ENCODE results near the gene MYO1C.
"Not testable (repeated sequence)": the region's sequence is repeated elsewhere in the genome, so short reads cannot be mapped to it uniquely, and the experiment has no call there.

MYO1C gene

DNA sequence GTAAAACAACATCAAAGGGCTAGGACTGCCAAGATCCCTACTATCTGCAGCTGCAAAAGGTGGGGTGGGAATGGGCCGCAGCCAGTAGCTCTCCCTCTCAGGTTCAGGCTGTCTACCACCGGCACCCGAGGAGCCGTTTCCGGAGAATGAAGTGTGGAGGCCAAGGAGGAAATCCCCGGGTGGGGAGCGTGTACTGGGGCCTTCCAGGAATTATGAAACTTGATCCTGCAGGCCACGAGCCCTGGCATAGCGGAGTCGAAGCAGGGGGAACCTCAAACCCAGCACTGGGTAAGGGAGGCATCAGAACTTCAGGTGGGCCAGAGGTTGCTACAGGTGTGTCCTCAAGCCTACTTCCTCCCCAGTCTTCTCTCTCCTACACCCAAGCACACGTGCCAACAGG is 18.8 kb upstream of the MYO1C start:
- TF ChIP-seq, protein P1, sequence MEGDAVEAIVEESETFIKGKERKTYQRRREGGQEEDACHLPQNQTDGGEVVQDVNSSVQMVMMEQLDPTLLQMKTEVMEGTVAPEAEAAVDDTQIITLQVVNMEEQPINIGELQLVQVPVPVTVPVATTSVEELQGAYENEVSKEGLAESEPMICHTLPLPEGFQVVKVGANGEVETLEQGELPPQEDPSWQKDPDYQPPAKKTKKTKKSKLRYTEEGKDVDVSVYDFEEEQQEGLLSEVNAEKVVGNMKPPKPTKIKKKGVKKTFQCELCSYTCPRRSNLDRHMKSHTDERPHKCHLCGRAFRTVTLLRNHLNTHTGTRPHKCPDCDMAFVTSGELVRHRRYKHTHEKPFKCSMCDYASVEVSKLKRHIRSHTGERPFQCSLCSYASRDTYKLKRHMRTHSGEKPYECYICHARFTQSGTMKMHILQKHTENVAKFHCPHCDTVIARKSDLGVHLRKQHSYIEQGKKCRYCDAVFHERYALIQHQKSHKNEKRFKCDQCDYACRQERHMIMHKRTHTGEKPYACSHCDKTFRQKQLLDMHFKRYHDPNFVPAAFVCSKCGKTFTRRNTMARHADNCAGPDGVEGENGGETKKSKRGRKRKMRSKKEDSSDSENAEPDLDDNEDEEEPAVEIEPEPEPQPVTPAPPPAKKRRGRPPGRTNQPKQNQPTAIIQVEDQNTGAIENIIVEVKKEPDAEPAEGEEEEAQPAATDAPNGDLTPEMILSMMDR (IDR thresholded peaks at IDR 0.05; ENCODE audit: low read depth, low read length) = no peak
- TF ChIP-seq MYC (IDR thresholded peaks at IDR 0.05; ENCODE audit: low read depth, low read length) (no peak), POLR2A (IDR thresholded peaks at IDR 0.05; ENCODE audit: extremely low read depth, insufficient read length) (no peak)
- TF ChIP-seq, protein P2, sequence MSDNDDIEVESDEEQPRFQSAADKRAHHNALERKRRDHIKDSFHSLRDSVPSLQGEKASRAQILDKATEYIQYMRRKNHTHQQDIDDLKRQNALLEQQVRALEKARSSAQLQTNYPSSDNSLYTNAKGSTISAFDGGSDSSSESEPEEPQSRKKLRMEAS (IDR thresholded peaks at IDR 0.05; ENCODE audit: low read depth, low read length) = no peak
- DNase-seq (ENCODE audit: low read depth) = no peak
- no peak overlapping the region for H3K4me3 ChIP-seq (ENCODE audit: low read depth, low read length)

DNA sequence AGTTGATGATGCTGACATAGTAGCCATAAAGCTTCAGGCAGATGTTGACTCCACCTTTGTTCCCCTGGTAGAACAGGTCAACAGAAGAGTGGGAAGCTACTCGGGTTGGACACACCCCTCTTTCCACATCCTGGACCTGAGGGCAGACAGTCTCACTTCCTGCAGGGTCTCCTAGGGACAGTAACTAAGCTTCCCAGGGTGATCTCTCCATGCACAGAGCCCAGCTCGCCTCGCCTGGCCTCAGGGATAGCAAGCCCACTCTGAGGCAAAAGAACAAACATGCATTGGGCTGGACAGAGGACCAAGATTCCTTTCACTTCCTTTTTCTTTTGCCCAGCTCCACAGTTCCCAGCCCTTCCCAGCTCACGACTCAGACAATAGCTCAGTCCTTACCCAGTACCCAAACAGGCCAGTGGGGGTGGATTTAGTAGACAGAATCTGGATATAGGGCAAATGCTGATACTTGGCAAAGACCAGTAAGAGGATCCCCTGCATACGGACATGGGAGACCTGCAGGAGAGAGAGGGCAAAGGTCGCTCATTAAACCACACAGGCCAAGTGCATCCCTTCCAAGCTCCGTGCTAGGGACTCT is 16.9 kb upstream of the MYO1C start:
- TF ChIP-seq, protein P1 (IDR thresholded peaks at IDR 0.05; ENCODE audit: low read depth, low read length) = no peak
- TF ChIP-seq MYC (IDR thresholded peaks at IDR 0.05; ENCODE audit: low read depth, low read length) (no peak), POLR2A (IDR thresholded peaks at IDR 0.05; ENCODE audit: extremely low read depth, insufficient read length) (no peak)
- TF ChIP-seq, protein P2 (IDR thresholded peaks at IDR 0.05; ENCODE audit: low read depth, low read length) = no peak
- no peak overlapping the region for H3K4me3 ChIP-seq (ENCODE audit: low read depth, low read length)
- DNase-seq (ENCODE audit: low read depth) = no peak

DNA sequence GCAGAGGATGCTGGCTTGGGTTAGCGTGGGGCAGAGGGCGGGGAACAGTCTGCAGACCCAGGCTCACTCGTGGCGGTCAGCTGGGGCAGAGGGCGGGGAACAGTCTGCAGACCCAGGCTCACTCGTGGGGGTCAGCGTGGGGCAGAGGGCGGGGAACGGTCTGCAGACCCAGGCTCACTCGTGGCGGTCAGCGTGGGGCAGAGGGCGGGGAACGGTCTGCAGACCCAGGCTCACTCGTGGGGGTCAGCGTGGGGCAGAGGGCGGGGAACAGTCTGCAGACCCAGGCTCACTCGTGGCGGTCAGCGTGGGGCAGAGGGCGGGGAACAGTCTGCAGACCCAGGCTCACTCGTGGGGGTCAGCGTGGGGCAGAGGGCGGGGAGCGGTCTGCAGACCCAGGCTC is 16.2 kb upstream of the MYO1C start:
- not testable (repeated sequence) for DNase-seq (ENCODE audit: low read depth); H3K4me3 ChIP-seq (ENCODE audit: low read depth, low read length)

DNA sequence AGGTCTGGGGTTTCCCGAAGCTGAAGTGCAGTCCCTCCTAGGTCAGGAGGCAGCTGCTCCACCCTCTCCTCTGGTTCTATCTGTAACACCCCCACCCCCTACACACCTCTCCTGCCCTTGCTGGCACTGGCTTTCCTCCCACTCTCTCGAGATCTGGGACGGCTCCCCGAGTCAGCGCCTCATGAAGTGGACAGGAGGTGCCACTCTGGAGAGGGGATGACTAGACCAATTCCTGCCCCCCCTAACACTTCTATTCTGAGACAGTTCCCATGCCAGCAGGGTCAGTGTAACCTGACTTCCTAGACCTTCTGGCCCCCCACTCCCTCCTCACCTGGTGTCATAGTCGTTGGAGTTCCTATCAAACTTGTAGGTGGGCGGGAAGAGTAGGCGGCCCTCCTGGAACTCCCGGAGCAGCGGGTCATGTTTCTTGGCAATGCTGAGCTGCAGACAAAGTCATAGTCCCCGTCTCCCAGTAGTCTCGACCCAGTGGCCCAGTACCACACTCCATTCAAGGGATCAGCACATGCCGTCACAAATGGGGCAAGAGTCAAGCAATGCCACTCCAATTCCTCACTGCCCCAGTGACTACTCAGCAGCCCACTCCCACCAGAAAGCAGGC is 14.3 kb upstream of the MYO1C start:
- no peak overlapping the region for H3K4me3 ChIP-seq (ENCODE audit: low read depth, low read length)
- no peak for DNase-seq (ENCODE audit: low read depth)
- TF ChIP-seq POLR2A (IDR thresholded peaks at IDR 0.05; ENCODE audit: extremely low read depth, insufficient read length) (no peak), MYC (IDR thresholded peaks at IDR 0.05; ENCODE audit: low read depth, low read length) (no peak)
- TF ChIP-seq, protein P2 (IDR thresholded peaks at IDR 0.05; ENCODE audit: low read depth, low read length) = no peak
- TF ChIP-seq, protein P1 (IDR thresholded peaks at IDR 0.05; ENCODE audit: low read depth, low read length) = no peak

DNA sequence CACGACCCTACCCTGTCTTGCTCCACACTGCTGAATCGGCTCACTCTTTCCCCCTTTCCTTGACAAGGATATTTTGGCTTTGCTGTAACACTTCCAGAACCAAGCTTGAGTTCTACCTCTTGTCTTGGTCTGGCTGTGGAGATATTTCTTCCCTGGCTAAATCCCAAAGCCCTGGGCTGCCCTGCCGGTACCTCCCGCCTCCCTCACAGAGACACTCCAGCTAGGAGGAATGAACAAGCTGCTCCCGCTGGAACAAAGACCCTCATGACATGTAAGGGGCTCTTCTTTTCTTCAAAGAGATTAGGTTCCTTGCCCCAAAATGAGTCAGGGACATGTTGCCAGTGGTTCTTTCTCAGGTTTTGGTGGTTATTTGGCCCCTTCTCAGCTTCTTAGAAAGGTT is 13.1 kb upstream of the MYO1C start:
- no peak for DNase-seq (ENCODE audit: low read depth)
- TF ChIP-seq, protein P2 (IDR thresholded peaks at IDR 0.05; ENCODE audit: low read depth, low read length) = no peak
- TF ChIP-seq POLR2A (IDR thresholded peaks at IDR 0.05; ENCODE audit: extremely low read depth, insufficient read length) (no peak), MYC (IDR thresholded peaks at IDR 0.05; ENCODE audit: low read depth, low read length) (no peak)
- no peak overlapping the region for H3K4me3 ChIP-seq (ENCODE audit: low read depth, low read length)

DNA sequence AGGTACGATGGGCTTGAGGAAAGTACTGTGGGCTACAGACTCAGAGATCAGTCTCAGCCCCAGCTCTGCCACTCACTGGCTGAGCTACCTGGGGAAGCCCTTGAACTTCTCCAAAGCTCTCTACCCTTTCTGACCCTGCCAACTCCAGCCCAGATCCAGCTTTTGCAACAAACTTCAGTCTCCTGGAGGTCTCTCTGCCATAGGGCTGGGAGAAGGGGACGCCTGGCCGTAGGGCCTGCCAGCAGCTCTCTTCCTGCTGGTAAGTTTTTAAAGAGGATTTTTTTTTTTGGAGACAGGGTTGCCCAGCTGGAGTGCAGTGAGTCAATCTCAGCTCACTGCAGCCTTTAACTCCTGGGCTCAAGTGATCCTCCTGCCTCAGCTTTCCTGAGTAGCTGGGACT is 12.4 kb upstream of the MYO1C start:
- TF ChIP-seq POLR2A (IDR thresholded peaks at IDR 0.05; ENCODE audit: extremely low read depth, insufficient read length) (no peak), MYC (IDR thresholded peaks at IDR 0.05; ENCODE audit: low read depth, low read length) (no peak)
- TF ChIP-seq, protein P1 (IDR thresholded peaks at IDR 0.05; ENCODE audit: low read depth, low read length) = no peak
- TF ChIP-seq, protein P2 (IDR thresholded peaks at IDR 0.05; ENCODE audit: low read depth, low read length) = no peak
- no peak for DNase-seq (ENCODE audit: low read depth)
- H3K4me3 ChIP-seq (ENCODE audit: low read depth, low read length) = no peak overlapping the region

Data from NB4 (cell line).